Stimulated activated CD8-positive, alpha-beta memory T cell treated with anti-CD3 and anti-CD28 coated beads, Interleukin-4, amount 100 ng/mL, for 4 hours (primary cell): Measurements from ENCODE around the gene C6orf52.

Source experiments
- DNase-seq, 2 donors: peaks; one replicate each; pipeline ENCODE4 v3.0.0-alpha.2; 2020; ENCODE audit warnings: low read depth in 2 of 2, low spot score in 1 of 2

C6orf52 gene

GRCh38 chr6:10658910-10659698, 35.3 kb downstream of the C6orf52 start:
- no peak for DNase-seq

GRCh38 chr6:10655508-10656055, 38.8 kb downstream of the C6orf52 start:
- no peak for DNase-seq

- no peak for DNase-seq
These were observed 50.2 kb downstream of the C6orf52 start for GRCh38 chr6:10644225-10644624.

- DNase-seq = no peak
These were observed 51.2 kb downstream of the C6orf52 start for GRCh38 chr6:10643201-10643651.

GRCh38 chr6:10641528-10641927, 52.9 kb downstream of the C6orf52 start:
- no peak for DNase-seq

- DNase-seq = no peak
These were observed 54.0 kb downstream of the C6orf52 start for GRCh38 chr6:10640412-10640811.

GRCh38 chr6:10633216-10633615, 61.2 kb downstream of the C6orf52 start:
- no peak for DNase-seq

GRCh38 chr6:10630178-10630577, 64.2 kb downstream of the C6orf52 start:
- no peak for DNase-seq

GRCh38 chr6:10627800-10628199, 66.6 kb downstream of the C6orf52 start:
- DNase-seq = no peak

- no peak for DNase-seq
These were observed 68.2 kb downstream of the C6orf52 start for GRCh38 chr6:10626154-10626741.

- DNase-seq = no peak
These were observed 69.6 kb downstream of the C6orf52 start for GRCh38 chr6:10624836-10625235.

- no peak for DNase-seq
These were observed 72.6 kb downstream of the C6orf52 start for GRCh38 chr6:10621847-10622246.
